OCI-M2 (cell line): Measurements from ENCODE around the gene XIRP1.
"Not testable (repeated sequence)": the region's sequence is repeated elsewhere in the genome, so short reads cannot be mapped to it uniquely, and the experiment has no call there.

Experiments
- DNase-seq: peaks from one replicate; lab custom pipeline; 2025; ENCODE audit not compliant: unreplicated experiment; lab: John Stamatoyannopoulos, UW

The XIRP1 gene

GRCh38 chr3:39192490-39193092, at the start of gene XIRP1:
Gene XIRP1 (minus strand): TSS chr3:39192595. CDS start chr3:39189445, 3,150 bp downstream.
- no peak for DNase-seq

- DNase-seq: no peak
Measured at GRCh38 chr3:39241561-39241960, 49.2 kb upstream of the XIRP1 start.

- no peak for DNase-seq
Measured at GRCh38 chr3:39237027-39237426, 44.6 kb upstream of the XIRP1 start.

GRCh38 chr3:39234651-39235050, 42.3 kb upstream of the XIRP1 start:
- no peak for DNase-seq

GRCh38 chr3:39232859-39233258, 40.5 kb upstream of the XIRP1 start:
- no peak for DNase-seq

GRCh38 chr3:39230453-39230852, 38.1 kb upstream of the XIRP1 start:
- DNase-seq: no peak

GRCh38 chr3:39228496-39228895, 36.1 kb upstream of the XIRP1 start:
- DNase-seq: no peak

- not testable (repeated sequence) for DNase-seq
Measured at GRCh38 chr3:39227596-39227995, 35.2 kb upstream of the XIRP1 start.

GRCh38 chr3:39226106-39226741, 33.8 kb upstream of the XIRP1 start:
- no peak for DNase-seq

GRCh38 chr3:39224288-39224687, 31.9 kb upstream of the XIRP1 start:
- no peak for DNase-seq

GRCh38 chr3:39222939-39223338, 30.5 kb upstream of the XIRP1 start:
- no peak for DNase-seq

- no peak for DNase-seq
Measured at GRCh38 chr3:39222462-39222861, 30.1 kb upstream of the XIRP1 start.

- no peak for DNase-seq
Measured at GRCh38 chr3:39221141-39221530, 28.7 kb upstream of the XIRP1 start.

- no peak for DNase-seq
Measured at GRCh38 chr3:39220407-39221140, 28.2 kb upstream of the XIRP1 start.

GRCh38 chr3:39219702-39220101, 27.3 kb upstream of the XIRP1 start:
- DNase-seq: no peak

- DNase-seq: no peak
Measured at GRCh38 chr3:39216176-39216790, 23.9 kb upstream of the XIRP1 start.

GRCh38 chr3:39213613-39214012, 21.2 kb upstream of the XIRP1 start:
- DNase-seq: no peak

- no peak for DNase-seq
Measured at GRCh38 chr3:39212665-39213064, 20.3 kb upstream of the XIRP1 start.

GRCh38 chr3:39211332-39212130, 19.1 kb upstream of the XIRP1 start:
- no peak for DNase-seq

- no peak for DNase-seq
Measured at GRCh38 chr3:39210078-39210477, 17.7 kb upstream of the XIRP1 start.

- DNase-seq: no peak
Measured at GRCh38 chr3:39209329-39209970, 17.1 kb upstream of the XIRP1 start.
